ENCODE measurements around the gene CDKN2D. TPM values are rescaled to one million over a fixed set of nuclear protein-coding genes. Genes with fewer than 3 reads are reported as not detected.

Gene CDKN2D
- total and polyA plus RNA-seq, 2 of the 13 experiments (the other 11 are each of a cell fraction or from before 2014, with no cell fraction given), result 5.4 to 8.6 TPM

DNA sequence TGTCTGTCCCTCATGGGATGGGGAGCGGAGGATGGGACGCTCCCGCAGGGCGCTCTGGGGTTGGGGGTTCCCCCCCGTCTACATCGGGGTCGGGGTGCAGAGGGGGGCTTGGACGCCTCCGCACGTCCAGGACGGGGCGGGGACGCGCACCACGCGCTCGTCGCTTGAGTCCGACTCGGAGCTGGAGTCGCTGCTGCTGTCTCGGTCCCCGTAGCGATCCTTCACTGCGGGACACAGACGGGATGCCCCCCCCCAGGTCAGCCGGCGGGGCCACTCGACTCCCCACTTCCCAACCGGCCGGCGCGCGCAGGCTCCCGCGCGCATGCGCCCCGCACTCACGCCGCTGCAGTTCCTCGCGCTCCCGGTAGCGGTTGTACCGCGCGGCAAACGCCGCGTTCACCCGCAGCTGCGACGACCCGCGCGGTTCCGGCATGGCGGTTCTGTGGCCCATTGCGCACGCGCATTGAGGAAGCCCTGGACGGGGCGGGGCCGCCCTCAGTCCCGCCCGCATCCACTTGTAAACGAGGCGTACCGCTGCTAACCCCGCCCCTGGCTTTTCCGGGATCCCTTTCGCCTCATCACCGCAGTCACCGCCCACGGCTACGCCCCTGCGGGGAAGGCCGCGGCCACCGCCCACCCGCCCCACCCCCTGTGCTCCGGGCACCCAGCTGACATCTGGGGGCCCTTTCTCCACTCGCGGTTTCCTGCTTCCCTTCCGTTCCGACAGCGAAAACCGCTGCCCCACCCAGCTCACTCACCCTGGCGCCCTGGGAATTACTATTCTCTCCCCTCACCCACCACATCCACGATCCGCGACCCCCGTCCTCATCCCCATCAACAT, 3.0 kb downstream of the CDKN2D start, which contains the start of gene KRI1 (continued):
- TF ChIP-seq CREM (IDR thresholded peaks at IDR 0.05), result no peak
- TF ChIP-seq CREM (CRISPR knock-in tag; IDR thresholded peaks at IDR 0.05), result no peak
- peak; percentile 75; the same call in 1 of the 2 replicates for TF ChIP-seq ZFP90 (CRISPR knock-in tag; IDR thresholded peaks at IDR 0.05; ENCODE audit: borderline replicate concordance)
- TF ChIP-seq NFE2L2 (IDR thresholded peaks at IDR 0.05; ENCODE audit: low read length), result no peak
- peak; percentile 33; the same call in 1 of the 2 replicates for TF ChIP-seq NFYB (CRISPR knock-in tag; IDR thresholded peaks at IDR 0.05)
- peak; percentile 75; the same call in 1 of the 2 replicates for TF ChIP-seq KLF11 (CRISPR knock-in tag; IDR thresholded peaks at IDR 0.05)
- peak; percentile 88 for TF ChIP-seq SAFB2 (CRISPR knock-in tag; IDR thresholded peaks at IDR 0.05; ENCODE audit: borderline replicate concordance, low read depth)
- TF ChIP-seq, protein P1, sequence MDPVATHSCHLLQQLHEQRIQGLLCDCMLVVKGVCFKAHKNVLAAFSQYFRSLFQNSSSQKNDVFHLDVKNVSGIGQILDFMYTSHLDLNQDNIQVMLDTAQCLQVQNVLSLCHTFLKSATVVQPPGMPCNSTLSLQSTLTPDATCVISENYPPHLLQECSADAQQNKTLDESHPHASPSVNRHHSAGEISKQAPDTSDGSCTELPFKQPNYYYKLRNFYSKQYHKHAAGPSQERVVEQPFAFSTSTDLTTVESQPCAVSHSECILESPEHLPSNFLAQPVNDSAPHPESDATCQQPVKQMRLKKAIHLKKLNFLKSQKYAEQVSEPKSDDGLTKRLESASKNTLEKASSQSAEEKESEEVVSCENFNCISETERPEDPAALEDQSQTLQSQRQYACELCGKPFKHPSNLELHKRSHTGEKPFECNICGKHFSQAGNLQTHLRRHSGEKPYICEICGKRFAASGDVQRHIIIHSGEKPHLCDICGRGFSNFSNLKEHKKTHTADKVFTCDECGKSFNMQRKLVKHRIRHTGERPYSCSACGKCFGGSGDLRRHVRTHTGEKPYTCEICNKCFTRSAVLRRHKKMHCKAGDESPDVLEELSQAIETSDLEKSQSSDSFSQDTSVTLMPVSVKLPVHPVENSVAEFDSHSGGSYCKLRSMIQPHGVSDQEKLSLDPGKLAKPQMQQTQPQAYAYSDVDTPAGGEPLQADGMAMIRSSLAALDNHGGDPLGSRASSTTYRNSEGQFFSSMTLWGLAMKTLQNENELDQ (CRISPR knock-in tag; IDR thresholded peaks at IDR 0.05; ENCODE audit: borderline replicate concordance), result peak; percentile 50; the same call in 1 of the 2 replicates
- TF ChIP-seq ARNT (IDR thresholded peaks at IDR 0.05), result no peak
- TF ChIP-seq MIER2 (CRISPR knock-in tag; IDR thresholded peaks at IDR 0.05), result peak; percentile 66
- no peak for TF ChIP-seq ZNF775 (CRISPR knock-in tag; IDR thresholded peaks at IDR 0.05; ENCODE audit: borderline replicate concordance)
- peak; percentile 50; the same call in 1 of the 2 replicates for TF ChIP-seq SIX4 (CRISPR knock-in tag; IDR thresholded peaks at IDR 0.05)
- no peak for TF ChIP-seq ZNF24 (IDR thresholded peaks at IDR 0.05)
- no peak for TF ChIP-seq TERF1 (CRISPR knock-in tag; IDR thresholded peaks at IDR 0.05)
- peak; percentile 96; the same call in 1 of the 2 replicates for TF ChIP-seq ZNF138 (CRISPR knock-in tag; IDR thresholded peaks at IDR 0.05; ENCODE audit: low read depth)
- TF ChIP-seq, protein P2, sequence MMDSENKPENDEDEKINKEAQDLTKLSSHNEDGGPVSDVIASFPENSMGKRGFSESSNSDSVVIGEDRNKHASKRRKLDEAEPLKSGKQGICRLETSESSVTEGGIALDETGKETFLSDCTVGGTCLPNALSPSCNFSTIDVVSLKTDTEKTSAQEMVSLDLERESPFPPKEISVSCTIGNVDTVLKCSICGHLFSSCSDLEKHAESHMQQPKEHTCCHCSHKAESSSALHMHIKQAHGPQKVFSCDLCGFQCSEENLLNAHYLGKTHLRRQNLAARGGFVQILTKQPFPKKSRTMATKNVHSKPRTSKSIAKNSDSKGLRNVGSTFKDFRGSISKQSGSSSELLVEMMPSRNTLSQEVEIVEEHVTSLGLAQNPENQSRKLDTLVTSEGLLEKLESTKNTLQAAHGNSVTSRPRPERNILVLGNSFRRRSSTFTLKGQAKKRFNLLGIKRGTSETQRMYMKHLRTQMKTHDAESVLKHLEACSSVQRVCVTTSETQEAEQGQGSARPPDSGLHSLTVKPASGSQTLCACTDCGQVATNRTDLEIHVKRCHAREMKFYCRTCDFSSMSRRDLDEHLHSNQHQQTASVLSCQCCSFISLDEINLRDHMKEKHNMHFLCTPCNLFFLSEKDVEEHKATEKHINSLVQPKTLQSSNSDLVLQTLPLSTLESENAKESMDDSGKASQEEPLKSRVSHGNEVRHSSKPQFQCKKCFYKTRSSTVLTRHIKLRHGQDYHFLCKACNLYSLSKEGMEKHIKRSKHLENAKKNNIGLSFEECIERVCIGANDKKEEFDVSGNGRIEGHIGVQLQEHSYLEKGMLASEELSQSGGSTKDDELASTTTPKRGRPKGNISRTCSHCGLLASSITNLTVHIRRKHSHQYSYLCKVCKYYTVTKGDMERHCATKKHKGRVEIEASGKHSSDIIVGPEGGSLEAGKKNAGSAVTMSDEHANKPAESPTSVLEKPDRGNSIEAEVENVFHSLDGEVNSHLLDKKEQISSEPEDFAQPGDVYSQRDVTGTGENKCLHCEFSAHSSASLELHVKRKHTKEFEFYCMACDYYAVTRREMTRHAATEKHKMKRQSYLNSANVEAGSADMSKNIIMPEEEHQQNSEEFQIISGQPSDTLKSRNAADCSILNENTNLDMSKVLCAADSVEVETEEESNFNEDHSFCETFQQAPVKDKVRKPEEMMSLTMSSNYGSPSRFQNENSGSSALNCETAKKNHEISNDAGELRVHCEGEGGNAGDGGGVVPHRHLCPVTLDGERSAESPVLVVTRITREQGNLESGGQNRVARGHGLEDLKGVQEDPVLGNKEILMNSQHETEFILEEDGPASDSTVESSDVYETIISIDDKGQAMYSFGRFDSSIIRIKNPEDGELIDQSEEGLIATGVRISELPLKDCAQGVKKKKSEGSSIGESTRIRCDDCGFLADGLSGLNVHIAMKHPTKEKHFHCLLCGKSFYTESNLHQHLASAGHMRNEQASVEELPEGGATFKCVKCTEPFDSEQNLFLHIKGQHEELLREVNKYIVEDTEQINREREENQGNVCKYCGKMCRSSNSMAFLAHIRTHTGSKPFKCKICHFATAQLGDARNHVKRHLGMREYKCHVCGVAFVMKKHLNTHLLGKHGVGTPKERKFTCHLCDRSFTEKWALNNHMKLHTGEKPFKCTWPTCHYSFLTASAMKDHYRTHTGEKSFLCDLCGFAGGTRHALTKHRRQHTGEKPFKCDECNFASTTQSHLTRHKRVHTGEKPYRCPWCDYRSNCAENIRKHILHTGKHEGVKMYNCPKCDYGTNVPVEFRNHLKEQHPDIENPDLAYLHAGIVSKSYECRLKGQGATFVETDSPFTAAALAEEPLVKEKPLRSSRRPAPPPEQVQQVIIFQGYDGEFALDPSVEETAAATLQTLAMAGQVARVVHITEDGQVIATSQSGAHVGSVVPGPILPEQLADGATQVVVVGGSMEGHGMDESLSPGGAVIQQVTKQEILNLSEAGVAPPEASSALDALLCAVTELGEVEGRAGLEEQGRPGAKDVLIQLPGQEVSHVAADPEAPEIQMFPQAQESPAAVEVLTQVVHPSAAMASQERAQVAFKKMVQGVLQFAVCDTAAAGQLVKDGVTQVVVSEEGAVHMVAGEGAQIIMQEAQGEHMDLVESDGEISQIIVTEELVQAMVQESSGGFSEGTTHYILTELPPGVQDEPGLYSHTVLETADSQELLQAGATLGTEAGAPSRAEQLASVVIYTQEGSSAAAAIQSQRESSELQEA (CRISPR knock-in tag; IDR thresholded peaks at IDR 0.05; ENCODE audit: not compliant biosample characterization), result peak; percentile 94
- no peak for TF ChIP-seq ZNF569 (CRISPR knock-in tag; IDR thresholded peaks at IDR 0.05; ENCODE audit: borderline replicate concordance)
- no peak for TF ChIP-seq ZNF121 (CRISPR knock-in tag; IDR thresholded peaks at IDR 0.05)
- TF ChIP-seq ZMYM4 (CRISPR knock-in tag; IDR thresholded peaks at IDR 0.05), result peak; percentile 63

All from HepG2 (cell line).